ENCODE measurements around the gene EYS.
"Not testable (repeated sequence)": the region's sequence is repeated elsewhere in the genome, so short reads cannot be mapped to it uniquely, and the experiment has no call there.

The EYS gene

DNA sequence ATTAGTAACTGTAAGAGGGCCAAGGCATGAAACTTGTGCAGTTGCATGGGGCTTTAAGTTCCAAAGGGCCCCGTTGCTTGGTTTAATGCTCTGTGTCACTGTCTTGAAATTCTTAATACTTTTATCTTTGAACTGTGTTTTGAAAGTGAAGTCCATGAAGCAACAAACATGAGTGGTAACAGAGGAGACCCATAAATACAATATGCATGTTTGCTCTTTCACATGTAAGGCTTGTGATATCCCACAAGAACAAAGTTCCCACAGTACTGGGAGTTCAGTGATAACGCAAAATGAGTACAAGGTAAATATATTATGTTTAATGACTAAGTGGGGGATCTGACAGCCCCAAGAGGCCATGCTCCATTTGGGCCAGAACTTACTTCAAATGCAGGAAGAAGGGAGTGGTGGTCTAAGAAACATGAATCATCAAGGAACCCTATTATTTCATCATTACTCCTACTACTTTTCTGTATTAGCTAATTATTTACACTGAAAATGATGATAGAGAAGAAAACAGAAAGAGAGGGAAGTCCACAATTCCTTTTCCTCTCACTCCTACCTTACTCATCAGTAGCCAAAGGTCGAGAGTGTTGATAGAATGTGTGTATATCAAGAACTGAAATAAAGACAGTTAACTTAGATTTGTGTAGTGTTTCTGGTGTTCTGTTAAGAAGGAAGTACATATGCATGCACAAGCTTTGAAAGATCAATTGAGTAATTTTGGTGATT, 1914.1 kb downstream of the EYS start:
- DNase-seq (ENCODE audit: low read depth) = no peak

GRCh38 chr6:63790334-63790733, 1916.7 kb downstream of the EYS start:
- no peak for DNase-seq (ENCODE audit: low read depth)

DNA sequence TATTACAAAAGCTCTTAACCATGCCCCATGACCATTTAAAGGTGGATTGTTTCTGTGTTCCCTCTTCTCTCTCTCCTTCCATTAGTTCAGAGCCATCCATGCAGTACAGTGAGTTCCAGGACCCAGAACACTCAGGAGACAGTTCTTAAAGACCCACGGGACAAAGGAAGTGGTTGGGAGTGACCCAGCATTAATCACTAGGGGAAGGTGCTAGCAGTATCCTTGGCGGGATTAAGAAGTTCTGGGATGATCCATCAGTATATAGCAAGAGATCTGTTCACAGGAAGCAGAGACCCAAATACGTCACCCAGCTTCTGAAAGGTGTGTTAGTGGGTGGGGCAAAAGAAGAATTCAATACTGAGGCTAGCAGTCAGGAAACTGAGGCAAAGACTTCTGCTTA, 1917.3 kb downstream of the EYS start:
- DNase-seq (ENCODE audit: low read depth) = no peak

- DNase-seq (ENCODE audit: low read depth) = no peak
Measured at GRCh38 chr6:63788569-63788968, 1918.5 kb downstream of the EYS start.

- peak; percentile 89 for DNase-seq (ENCODE audit: low read depth)
Measured at GRCh38 chr6:63787021-63787420, 1920.0 kb downstream of the EYS start.

- DNase-seq (ENCODE audit: low read depth) = no peak
Measured at GRCh38 chr6:63785006-63785405, 1922.0 kb downstream of the EYS start.

- no peak for DNase-seq (ENCODE audit: low read depth)
Measured at GRCh38 chr6:63783096-63783495, 1923.9 kb downstream of the EYS start.

- DNase-seq (ENCODE audit: low read depth) = no peak
Measured at GRCh38 chr6:63774961-63775360, 1932.1 kb downstream of the EYS start.

DNA sequence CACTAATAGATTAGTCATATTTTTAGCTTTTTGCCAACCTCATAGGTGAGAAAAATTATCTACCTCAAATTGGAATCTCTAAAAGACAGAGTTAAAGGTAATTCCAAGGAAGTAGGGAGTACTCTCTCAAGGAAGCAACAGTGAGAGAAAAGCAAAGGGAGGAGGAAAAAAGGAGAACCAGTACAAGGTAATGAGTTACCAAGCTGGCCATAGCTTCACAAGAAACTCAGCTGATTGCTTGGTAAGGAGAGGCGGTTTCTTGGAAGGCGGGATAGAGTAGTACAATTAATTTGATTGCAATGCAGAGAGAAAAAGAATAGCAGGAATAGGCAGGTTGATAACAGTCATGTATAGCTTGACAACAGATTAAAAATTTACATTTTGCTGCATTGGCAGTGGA, 1933.8 kb downstream of the EYS start:
- DNase-seq (ENCODE audit: low read depth) = no peak

- DNase-seq (ENCODE audit: low read depth) = no peak
Measured at GRCh38 chr6:63765828-63766227, 1941.2 kb downstream of the EYS start.

GRCh38 chr6:63764318-63764916, 1942.6 kb downstream of the EYS start:
- peak; percentile 35 for DNase-seq (ENCODE audit: low read depth)

GRCh38 chr6:63760199-63760598, 1946.8 kb downstream of the EYS start:
- DNase-seq (ENCODE audit: low read depth) = no peak

- DNase-seq (ENCODE audit: low read depth) = no peak
Measured at GRCh38 chr6:63759605-63760105, 1947.4 kb downstream of the EYS start.

GRCh38 chr6:63757826-63758225, 1949.2 kb downstream of the EYS start:
- DNase-seq (ENCODE audit: low read depth) = no peak

DNA sequence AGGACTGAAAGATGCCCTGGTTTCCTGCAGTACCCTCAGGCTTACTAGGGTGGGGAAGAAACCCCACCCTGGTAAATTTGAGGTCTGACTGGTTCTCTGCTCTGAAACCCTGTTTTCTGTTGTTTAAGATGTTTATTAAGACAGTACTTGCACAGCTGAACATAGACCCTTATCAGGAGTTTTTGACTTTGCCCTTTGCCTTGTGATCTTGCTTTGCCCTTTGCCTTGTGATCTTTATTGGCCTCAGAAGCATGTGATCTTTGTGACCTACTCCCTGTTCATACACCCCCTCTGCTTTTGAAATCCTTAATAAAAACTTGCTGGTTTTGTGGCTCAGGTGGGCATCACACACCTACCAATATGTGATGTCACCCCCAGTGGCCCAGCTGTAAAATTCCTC, 1949.8 kb downstream of the EYS start:
- DNase-seq (ENCODE audit: low read depth) = not testable (repeated sequence)

DNA sequence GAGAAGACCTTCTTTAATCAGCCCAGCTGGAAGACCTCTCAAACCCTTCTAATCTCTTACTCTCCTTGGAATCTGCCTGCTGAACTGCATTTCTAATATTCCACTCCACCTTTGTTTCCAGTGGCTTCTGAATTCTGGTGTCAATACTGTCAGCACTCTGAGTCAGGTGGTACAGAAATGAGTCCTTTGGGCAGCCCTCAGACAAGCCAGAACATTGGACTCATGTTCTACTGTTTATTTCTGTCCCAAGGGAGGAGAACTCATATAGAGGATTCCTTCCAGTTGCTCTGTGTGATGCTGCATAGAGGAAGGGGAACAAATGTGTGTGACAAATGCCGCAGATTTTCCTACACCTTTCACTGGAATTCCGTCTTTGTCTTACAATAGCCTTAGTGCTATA, 1956.6 kb downstream of the EYS start:
- no peak for DNase-seq (ENCODE audit: low read depth)

DNA sequence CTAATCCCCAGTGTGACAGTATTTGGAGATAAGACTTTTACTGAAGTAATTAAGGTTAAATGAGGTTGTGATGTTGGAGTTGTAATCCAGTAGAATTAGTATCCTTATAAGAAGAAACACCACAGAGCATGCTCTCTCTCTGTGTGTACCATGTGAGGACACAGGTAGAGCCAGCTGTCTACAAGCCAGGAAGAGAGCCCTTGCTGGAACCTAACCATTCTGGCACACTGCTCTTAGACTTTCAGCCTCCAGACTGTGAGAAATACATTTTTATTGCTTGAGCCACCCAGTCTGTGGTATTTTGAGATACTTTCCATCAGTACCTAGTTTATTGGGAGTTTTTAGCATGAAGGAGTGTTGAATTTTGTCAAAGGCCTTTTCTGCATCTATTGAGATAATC, 1961.2 kb downstream of the EYS start:
- no peak for DNase-seq (ENCODE audit: low read depth)

DNA sequence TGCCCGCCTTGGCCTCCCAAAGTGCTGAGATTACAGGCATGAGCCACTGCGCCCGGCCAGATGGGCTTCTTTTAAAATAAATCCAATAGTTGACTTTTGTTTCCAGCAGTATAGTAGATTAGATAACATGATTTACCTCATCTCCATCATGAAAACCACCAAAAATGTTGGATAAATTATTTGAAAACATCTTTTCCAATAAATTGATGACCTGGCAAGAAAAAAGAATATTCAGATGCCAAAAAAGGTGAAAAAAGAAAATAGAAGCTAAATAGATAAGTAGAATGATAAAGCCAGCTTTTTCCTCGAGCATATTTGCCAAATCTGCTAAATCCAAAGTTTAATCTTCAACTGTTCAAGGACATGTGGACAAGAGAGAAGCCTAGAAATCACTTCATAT, 1962.2 kb downstream of the EYS start:
- DNase-seq (ENCODE audit: low read depth) = no peak

GRCh38 chr6:63743691-63744090, 1963.3 kb downstream of the EYS start:
- no peak for DNase-seq (ENCODE audit: low read depth)

GRCh38 chr6:63742060-63742459, 1965.0 kb downstream of the EYS start:
- no peak for DNase-seq (ENCODE audit: low read depth)

DNA sequence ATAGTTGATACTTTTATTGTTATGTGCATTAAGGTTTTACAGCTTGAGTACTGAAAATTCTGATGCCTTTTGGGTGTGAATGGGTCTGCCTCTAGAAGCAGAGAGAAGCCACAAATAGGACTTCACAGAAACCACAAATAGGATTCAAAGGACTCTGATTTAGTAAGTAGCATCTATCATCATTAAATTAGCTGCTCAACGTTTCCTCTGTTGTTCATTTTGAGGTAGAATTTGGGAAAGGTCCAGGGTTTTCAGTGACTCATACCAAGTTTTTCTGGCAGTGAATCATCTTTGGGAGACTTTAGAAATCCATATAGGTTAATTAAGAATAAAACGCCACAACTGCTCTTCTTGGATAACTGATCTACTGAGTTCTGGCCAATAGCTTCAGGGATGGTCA, 1966.3 kb downstream of the EYS start:
- DNase-seq (ENCODE audit: low read depth) = peak; percentile 83

DNA sequence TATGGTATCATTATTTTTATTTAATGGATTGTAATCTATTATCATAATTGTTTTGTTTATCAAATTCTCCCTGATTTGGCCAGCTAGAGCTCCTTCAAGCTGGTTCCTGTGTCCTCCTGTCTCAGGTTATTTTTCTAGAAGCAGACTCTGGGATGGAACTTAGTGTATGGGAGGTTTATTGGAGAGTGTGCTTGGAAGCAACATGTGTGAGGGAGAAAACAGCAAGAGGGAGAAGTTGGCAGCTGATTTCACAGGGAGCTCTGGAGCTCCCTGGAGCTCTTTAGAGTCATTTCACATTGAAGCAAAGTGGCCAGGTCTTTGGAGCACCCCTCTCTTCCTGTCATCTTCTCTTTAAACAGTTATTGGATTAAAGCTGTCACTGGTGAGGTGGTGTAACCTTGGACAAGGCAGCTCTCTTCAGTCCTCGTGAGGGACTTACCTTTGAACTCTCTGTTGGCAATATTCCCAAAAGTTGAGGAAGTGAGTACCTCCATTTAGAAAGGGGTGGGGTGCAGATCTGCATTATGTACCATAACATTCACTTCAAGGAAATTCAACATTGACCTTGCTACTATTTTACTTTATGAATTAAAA, 1967.8 kb downstream of the EYS start:
- DNase-seq (ENCODE audit: low read depth) = no peak

GRCh38 chr6:63738190-63738589, 1968.8 kb downstream of the EYS start:
- DNase-seq (ENCODE audit: low read depth) = not testable (repeated sequence)
